Esophagus squamous epithelium (tissue), 5 donors: ENCODE results near the gene ACYP1. TPM values are rescaled to one million over a fixed set of nuclear protein-coding genes. Genes with fewer than 3 reads are reported as not detected.

Experiments
- DNase-seq: peaks from one replicate; lab custom pipeline; 2025; lab: John Stamatoyannopoulos, UW
- H3K27ac ChIP-seq, 4 donors: fragments of 200-600 bp; sonication (generic); one replicate each; pipeline ENCODE4 v1.5.1; 2016 to 2019; ENCODE audit warnings: mild to moderate bottlenecking in 1 of 4
- H3K27me3 ChIP-seq, 4 donors: fragments of 200-600 bp; sonication (generic); 1 replicate in 3 of 4; 2 replicates in 1 of 4; pipeline versions ENCODE4 v1.5.1 to v1.6.0; 2017 to 2021; ENCODE audit warnings: antibody characterized with exemption in 1 of 4
- H3K36me3 ChIP-seq, 3 donors: fragments of 200-600 bp; sonication (generic); one replicate each; pipeline ENCODE4 v1.5.1; 2016 to 2019
- H3K4me1 ChIP-seq, 3 donors: fragments of 200-600 bp; sonication (generic); one replicate each; pipeline ENCODE4 v1.5.1; 2017 to 2019
- H3K4me3 ChIP-seq, 4 donors: fragments of 200-600 bp; sonication (generic); 1 replicate in 3 of 4; 2 replicates in 1 of 4; pipeline ENCODE4 v1.5.1; 2016 to 2019; ENCODE audit warnings: mild to moderate bottlenecking in 2 of 4, moderate library complexity in 1 of 4
- H3K9me3 ChIP-seq, 3 donors: fragments of 200-600 bp; sonication (generic); one replicate each; pipeline ENCODE4 v1.5.1; 2016 to 2019
- POLR2A ChIP-seq, 4 donors: fragments of 450-650 bp; IDR thresholded peaks; one replicate each; pipeline ENCODE4 v1.6.1; 2017; ENCODE audit warnings: antibody characterized with exemption in 4 of 4, mild to moderate bottlenecking in 4 of 4, moderate library complexity in 3 of 4
- WGBS, 2 donors: methylation state at CpG; one replicate each; pipeline ENCODE4 v1.1.5; 2018; 5-methylcytosine and 5-hydroxymethylcytosine counted together
- intact Hi-C: fragments of 100-400 bp; cut with DNase I; formaldehyde crosslinking; loops from one replicate; pipeline ENCODE4 v1.15.0; 2022
- total RNA-seq, 4 donors: library from RNA; depleted of rRNA; stranded (reverse); fragments of >200 nt; gene quantifications; one replicate each; pipeline ENCODE4 v1.1.0, GENCODE V29; 2016
- TF ChIP-seq, protein P1 (sequence below), 6 experiments: fragments of 450-650 bp in 4 of 6; fragments of 200-600 bp in 2 of 6; sonication (generic) in 2 of 6; IDR thresholded peaks; one replicate each; pipeline ENCODE4 v1.5.1; 2016 to 2019; ENCODE audit warnings: antibody characterized with exemption in 6 of 6, mild to moderate bottlenecking in 4 of 6, moderate library complexity in 4 of 6
- donor health status: DM: yes; HTN: yes; CAD: no.

The ACYP1 gene
- total RNA-seq, 4 donors from 2014 or later = 11.0 to 28.0 (median 15.4) TPM

DNA sequence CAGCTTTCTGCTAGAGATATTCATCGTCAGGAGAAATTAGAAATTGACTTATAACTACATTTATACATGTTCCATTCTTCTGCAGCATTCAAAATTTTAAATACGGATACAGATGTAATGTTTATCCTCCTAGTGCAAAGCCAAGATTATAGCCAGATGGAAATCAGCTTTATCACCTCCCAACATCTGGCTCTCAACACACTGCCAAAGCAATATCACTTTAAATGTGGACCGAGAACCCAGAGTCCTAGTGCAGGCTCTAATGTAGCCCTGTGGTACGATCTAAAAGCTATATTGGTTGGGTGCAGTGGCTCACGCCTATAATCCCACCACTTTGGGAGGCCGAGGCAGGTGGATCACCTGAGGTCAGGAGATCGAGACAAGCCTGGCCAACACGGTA lies 19.1 kb downstream of the ACYP1 start:
- Histone ChIP-seq H3K4me1 (peaks cover 0 to 68% (median 15%) of the 10 kb centered on the region in 3 donors), H3K27me3 (no peaks in the 10 kb centered on the region), H3K36me3 (peaks cover 0 to 27% (median 0%) of the 10 kb centered on the region in 3 donors), H3K9me3 (no peaks in the 10 kb centered on the region), H3K4me3 (peak overlapping the region in 1 of 4 donors; percentile 22), H3K27ac (peak overlapping the region in 3 of 4 donors; percentile 8 to 53 (median 45))
- no peak for TF ChIP-seq POLR2A (IDR thresholded peaks at IDR 0.05)
- TF ChIP-seq, protein P1, sequence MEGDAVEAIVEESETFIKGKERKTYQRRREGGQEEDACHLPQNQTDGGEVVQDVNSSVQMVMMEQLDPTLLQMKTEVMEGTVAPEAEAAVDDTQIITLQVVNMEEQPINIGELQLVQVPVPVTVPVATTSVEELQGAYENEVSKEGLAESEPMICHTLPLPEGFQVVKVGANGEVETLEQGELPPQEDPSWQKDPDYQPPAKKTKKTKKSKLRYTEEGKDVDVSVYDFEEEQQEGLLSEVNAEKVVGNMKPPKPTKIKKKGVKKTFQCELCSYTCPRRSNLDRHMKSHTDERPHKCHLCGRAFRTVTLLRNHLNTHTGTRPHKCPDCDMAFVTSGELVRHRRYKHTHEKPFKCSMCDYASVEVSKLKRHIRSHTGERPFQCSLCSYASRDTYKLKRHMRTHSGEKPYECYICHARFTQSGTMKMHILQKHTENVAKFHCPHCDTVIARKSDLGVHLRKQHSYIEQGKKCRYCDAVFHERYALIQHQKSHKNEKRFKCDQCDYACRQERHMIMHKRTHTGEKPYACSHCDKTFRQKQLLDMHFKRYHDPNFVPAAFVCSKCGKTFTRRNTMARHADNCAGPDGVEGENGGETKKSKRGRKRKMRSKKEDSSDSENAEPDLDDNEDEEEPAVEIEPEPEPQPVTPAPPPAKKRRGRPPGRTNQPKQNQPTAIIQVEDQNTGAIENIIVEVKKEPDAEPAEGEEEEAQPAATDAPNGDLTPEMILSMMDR (IDR thresholded peaks at IDR 0.05) = no peak
- no peak for DNase-seq
- intact Hi-C loops = no loop called here
- WGBS, 2 donors = 52 to 54% methylated on average over 5 to 6 of the region's 8 CpGs

DNA sequence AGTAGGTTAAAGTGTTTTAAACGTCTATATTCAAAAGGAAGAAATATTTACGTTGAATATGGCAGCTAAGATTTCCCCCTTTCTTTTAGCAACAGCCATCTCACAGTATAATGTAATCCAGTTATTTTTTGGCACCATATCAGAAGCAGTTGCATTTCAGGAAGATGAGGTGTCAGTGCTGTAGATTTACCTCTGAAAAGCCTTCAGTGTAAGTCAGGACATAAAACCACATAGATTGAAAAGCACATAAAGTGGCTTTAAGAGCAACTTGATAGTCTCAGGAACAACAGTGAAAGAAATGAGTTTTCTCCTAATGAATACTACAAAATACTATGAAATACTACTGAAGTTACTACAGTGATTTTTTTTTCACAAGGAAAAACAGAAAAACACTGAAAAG lies 19.5 kb downstream of the ACYP1 start:
- intact Hi-C loops = no loop called here
- peaks cover 0 to 63% (median 12%) of the 10 kb centered on the region in 3 donors for H3K4me1 ChIP-seq
- 10 to 31% methylated on average over 2 of the region's 2 CpGs for WGBS, 2 donors
- H3K9me3 ChIP-seq = no peaks in the 10 kb centered on the region
- no peaks in the 10 kb centered on the region for H3K27me3 ChIP-seq
- H3K36me3 ChIP-seq = peaks cover 0 to 30% (median 0%) of the 10 kb centered on the region in 3 donors
- H3K27ac ChIP-seq = peak overlapping the region in 3 of 4 donors; percentile 7 to 53 (median 45)
- TF ChIP-seq, protein P1 (IDR thresholded peaks at IDR 0.05) = no peak
- no peak for TF ChIP-seq POLR2A (IDR thresholded peaks at IDR 0.05)
- DNase-seq = no peak
- peak overlapping the region in 1 of 4 donors; percentile 22 for H3K4me3 ChIP-seq

DNA sequence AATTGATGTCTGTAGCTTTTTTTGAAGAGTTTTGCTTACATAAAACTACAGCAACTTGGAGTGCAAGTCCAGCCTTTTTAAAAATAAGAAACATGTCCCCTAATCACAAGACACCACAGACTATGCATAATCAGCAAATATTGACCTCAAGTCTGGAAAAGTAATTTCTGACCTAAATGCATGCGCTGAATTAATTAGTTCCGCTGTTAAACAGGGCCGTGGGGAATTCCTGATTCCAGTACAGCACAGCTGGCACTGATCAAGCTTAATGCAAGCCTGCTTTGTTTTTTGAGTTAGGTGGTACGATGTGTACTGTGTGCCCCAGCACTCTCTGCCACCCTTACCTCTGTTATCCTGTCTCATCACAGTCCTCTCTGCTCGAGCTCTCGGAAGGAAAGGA lies 21.8 kb downstream of the ACYP1 start:
- Histone ChIP-seq H3K27me3 (no peaks in the 10 kb centered on the region), H3K4me1 (peaks cover 0 to 47% (median 5%) of the 10 kb centered on the region in 3 donors), H3K36me3 (peaks cover 5 to 53% (median 10%) of the 10 kb centered on the region in 3 donors), H3K9me3 (no peaks in the 10 kb centered on the region), H3K4me3 (no peak overlapping the region), H3K27ac (peak overlapping the region in 2 of 4 donors; percentile 7 to 31)
- intact Hi-C loops = no loop called here
- DNase-seq = no peak
- WGBS, 2 donors = 64 to 69% methylated on average over 6 of the region's 6 CpGs
- TF ChIP-seq, protein P1 (IDR thresholded peaks at IDR 0.05) = no peak
- TF ChIP-seq POLR2A (IDR thresholded peaks at IDR 0.05) = no peak

DNA sequence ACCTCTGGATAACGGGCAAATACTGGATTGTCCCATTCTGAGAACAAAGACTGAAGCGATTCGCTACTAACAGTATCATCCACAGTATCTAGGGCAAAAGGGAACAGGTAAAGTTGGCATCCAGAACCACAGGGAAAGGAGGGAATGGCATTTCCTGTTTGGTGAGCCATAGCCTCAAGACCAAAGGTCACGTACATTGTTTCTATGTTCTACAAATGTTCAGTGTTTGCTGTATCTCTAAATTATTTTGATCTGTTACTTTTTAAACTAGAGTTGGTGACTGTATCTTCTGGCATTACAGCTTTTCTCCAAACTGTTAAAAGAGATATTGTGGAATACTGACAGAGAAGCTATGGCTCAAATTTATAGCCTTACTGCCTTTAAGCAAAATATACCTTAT lies 22.2 kb downstream of the ACYP1 start:
- Histone ChIP-seq H3K4me1 (peaks cover 0 to 43% (median 5%) of the 10 kb centered on the region in 3 donors), H3K4me3 (no peak overlapping the region), H3K9me3 (no peaks in the 10 kb centered on the region), H3K36me3 (peaks cover 5 to 57% (median 10%) of the 10 kb centered on the region in 3 donors), H3K27me3 (no peaks in the 10 kb centered on the region), H3K27ac (peak overlapping the region in 2 of 4 donors; percentile 7 to 31)
- WGBS, 2 donors = 90% methylated on average over 4 of the region's 4 CpGs
- intact Hi-C loops = no loop called here
- DNase-seq = no peak
- TF ChIP-seq POLR2A (IDR thresholded peaks at IDR 0.05) = no peak

DNA sequence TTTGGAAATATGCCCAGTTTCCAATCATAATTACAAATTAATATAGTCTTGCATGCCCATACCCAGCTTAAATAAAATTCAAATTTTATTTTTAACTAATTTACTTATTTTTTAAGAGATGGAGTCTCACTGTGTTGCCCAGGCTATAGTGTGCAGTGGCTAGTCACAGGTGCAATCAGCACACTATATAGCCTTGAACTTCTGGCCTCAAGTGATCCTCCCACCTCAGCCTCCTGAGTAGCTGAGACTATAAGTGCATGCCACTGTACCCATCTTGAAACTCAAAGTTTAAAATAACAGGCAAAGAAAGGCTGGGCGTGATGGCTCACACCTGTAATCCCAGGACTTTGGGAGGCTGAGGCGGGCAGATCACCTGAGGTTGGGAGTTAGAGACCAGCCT lies 22.9 kb downstream of the ACYP1 start:
- intact Hi-C loops = no loop called here
- H3K9me3 ChIP-seq = no peaks in the 10 kb centered on the region
- 95% methylated on average over 2 of the region's 2 CpGs; no CpG with 5 or more reads in 1 of the 2 donors for WGBS, 2 donors
- peaks cover 5 to 64% (median 10%) of the 10 kb centered on the region in 3 donors for H3K36me3 ChIP-seq
- no peak overlapping the region for H3K4me3 ChIP-seq
- H3K27me3 ChIP-seq = no peaks in the 10 kb centered on the region
- no peak for DNase-seq
- peak overlapping the region in 1 of 4 donors; percentile 38 for H3K27ac ChIP-seq
- H3K4me1 ChIP-seq = peaks cover 0 to 39% (median 5%) of the 10 kb centered on the region in 3 donors
- TF ChIP-seq, protein P1 (IDR thresholded peaks at IDR 0.05) = no peak
- TF ChIP-seq POLR2A (IDR thresholded peaks at IDR 0.05) = no peak
